ENCODE measurements around the gene CARMIL1.

DNA sequence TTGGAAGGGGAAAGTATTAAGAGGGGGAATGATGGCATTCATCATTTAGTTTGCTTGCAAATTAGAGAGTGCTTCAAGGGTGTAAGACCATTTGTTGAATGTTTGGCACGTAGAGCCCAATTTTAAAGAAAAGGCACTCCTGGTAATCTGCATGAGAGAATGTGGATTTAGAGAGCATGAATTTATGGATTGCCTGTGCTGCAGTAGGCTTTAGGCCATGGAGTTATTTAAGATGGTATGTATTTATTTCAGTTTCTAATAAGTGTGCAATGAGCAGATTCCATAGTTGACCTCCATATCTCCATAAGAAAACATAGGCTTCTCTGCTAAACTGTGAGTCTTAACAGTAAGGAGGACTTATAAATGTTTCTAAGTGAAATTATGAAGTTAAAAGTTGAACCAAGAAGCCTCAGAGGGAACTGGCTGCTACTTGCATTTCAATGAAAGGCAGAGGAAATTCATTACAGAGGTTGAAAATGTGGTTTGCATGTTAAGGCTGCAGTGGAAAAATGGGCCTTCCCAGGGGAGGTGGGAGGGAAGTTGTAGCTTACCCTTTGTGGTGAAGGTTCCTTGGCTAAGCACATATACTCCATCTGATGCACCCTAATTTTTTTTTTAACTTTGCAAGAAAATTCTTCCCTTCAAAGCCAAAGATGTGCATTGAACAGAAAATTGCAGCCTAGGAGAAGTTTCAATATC is 134.2 kb downstream of the CARMIL1 start:
- no peak for TF ChIP-seq POLR2A (IDR thresholded peaks at IDR 0.05; ENCODE audit: low read length)
- TF ChIP-seq GATA1 (IDR thresholded peaks at IDR 0.05; ENCODE audit: low read depth, low read length), result no peak
